Ascending aorta (tissue), 2 donors: ENCODE results near the gene MVB12A. TPM values are rescaled to one million over a fixed set of nuclear protein-coding genes. Genes with fewer than 3 reads are reported as not detected.
A peak's percentile ranks its signal among the peaks of the same experiment; 100 is the strongest.

Experiments
- DNase-seq, 2 donors: peaks; one replicate each; pipeline ENCODE4 v3.0.0-alpha.2; 2019; ENCODE audit warnings: low spot score in 2 of 2
- H3K27ac ChIP-seq, 2 donors: fragments of 200-600 bp; sonication (generic); one replicate each; pipeline ENCODE4 v1.5.1; 2016 to 2017; ENCODE audit warnings: mild to moderate bottlenecking in 1 of 2
- H3K27me3 ChIP-seq: fragments of 200-600 bp; sonication (generic); one replicate; pipeline ENCODE4 v1.5.1; 2017
- H3K36me3 ChIP-seq, 2 donors: fragments of 200-600 bp; sonication (generic); one replicate each; pipeline ENCODE4 v1.5.1; 2016
- H3K4me1 ChIP-seq, 2 donors: fragments of 200-600 bp; sonication (generic); one replicate each; pipeline ENCODE4 v1.5.1; 2016 to 2017; ENCODE audit warnings: mild to moderate bottlenecking in 1 of 2
- H3K4me3 ChIP-seq, 2 donors: fragments of 200-600 bp; sonication (generic); one replicate each; pipeline ENCODE4 v1.5.1; 2016 to 2017; ENCODE audit warnings: mild to moderate bottlenecking in 1 of 2
- H3K9me3 ChIP-seq, 2 donors: fragments of 200-600 bp; sonication (generic); one replicate each; pipeline ENCODE4 v1.5.1; 2016
- CTCF ChIP-seq, 3 experiments: fragments of 200-600 bp in 2 of 3; fragments of 450-650 bp in 1 of 3; sonication (generic) in 2 of 3; IDR thresholded peaks; one replicate each; pipeline ENCODE4 v1.5.1; 2016 to 2019; ENCODE audit warnings: antibody characterized with exemption in 3 of 3, mild to moderate bottlenecking in 1 of 3, moderate library complexity in 1 of 3
- intact Hi-C: fragments of 100-400 bp; cut with DNase I; formaldehyde crosslinking; loops from one replicate; pipeline ENCODE4 v1.15.1; 2023
- total RNA-seq: library from RNA; depleted of rRNA; stranded (reverse); fragments of >200 nt; gene quantifications from one replicate; pipeline ENCODE4 v1.1.0, GENCODE V29; 2016

MVB12A gene
- total RNA-seq, 1 donor from 2014 or later = 49.6 TPM

GRCh38 chr19:17401628-17402027, 18.2 kb upstream of the MVB12A start:
- Histone ChIP-seq H3K4me3 (no peak overlapping the region), H3K4me1 (peaks cover 8% of the 10 kb centered on the region in 2 donors), H3K27me3 (no peaks in the 10 kb centered on the region), H3K9me3 (no peaks in the 10 kb centered on the region), H3K27ac (no peak overlapping the region), H3K36me3 (peaks cover 0 to 6% of the 10 kb centered on the region in 2 donors)
- intact Hi-C loops = no loop called here
- no peak for DNase-seq
- no peak for TF ChIP-seq CTCF (IDR thresholded peaks at IDR 0.05)

- intact Hi-C loops = no loop called here
- H3K27me3 ChIP-seq = no peaks in the 10 kb centered on the region
- peaks cover 10 to 11% of the 10 kb centered on the region in 2 donors for H3K4me1 ChIP-seq
- H3K27ac ChIP-seq = peak overlapping the region in 1 of 2 donors; percentile 22
- peaks cover 0 to 6% of the 10 kb centered on the region in 2 donors for H3K36me3 ChIP-seq
- DNase-seq = no peak
- H3K9me3 ChIP-seq = no peaks in the 10 kb centered on the region
- no peak for TF ChIP-seq CTCF (IDR thresholded peaks at IDR 0.05)
- H3K4me3 ChIP-seq = peak overlapping the region; percentile 51 to 67
Measured at GRCh38 chr19:17402982-17403855, 16.6 kb upstream of the MVB12A start.

- H3K27ac ChIP-seq = peak overlapping the region in 1 of 2 donors; percentile 22
- peak overlapping the region; percentile 51 to 67 for H3K4me3 ChIP-seq
- no peak for DNase-seq
- intact Hi-C loops = no loop called here
- H3K36me3 ChIP-seq = peaks cover 0 to 4% of the 10 kb centered on the region in 2 donors
- H3K27me3 ChIP-seq = no peaks in the 10 kb centered on the region
- no peak for TF ChIP-seq CTCF (IDR thresholded peaks at IDR 0.05)
- H3K9me3 ChIP-seq = no peaks in the 10 kb centered on the region
- H3K4me1 ChIP-seq = peaks cover 10 to 11% of the 10 kb centered on the region in 2 donors
Measured at GRCh38 chr19:17404015-17404414, 15.8 kb upstream of the MVB12A start.

- DNase-seq = no peak
- Histone ChIP-seq H3K4me3 (peak overlapping the region; percentile 51 to 67), H3K4me1 (peaks cover 10 to 11% of the 10 kb centered on the region in 2 donors), H3K9me3 (no peaks in the 10 kb centered on the region), H3K36me3 (peaks cover 0 to 4% of the 10 kb centered on the region in 2 donors), H3K27ac (peak overlapping the region; percentile 44 to 77), H3K27me3 (no peaks in the 10 kb centered on the region)
- intact Hi-C loops = no loop called here
- TF ChIP-seq CTCF (IDR thresholded peaks at IDR 0.05) = no peak
Measured at GRCh38 chr19:17404621-17405249, 15.1 kb upstream of the MVB12A start.

GRCh38 chr19:17405250-17406045, 14.4 kb upstream of the MVB12A start, which contains the start of gene BST2:
Gene BST2, minus strand, starts transcription at chr19:17405630. Its CDS starts 55 bp downstream, at chr19:17405575.
- no peaks in the 10 kb centered on the region for H3K27me3 ChIP-seq
- intact Hi-C loops = no loop called here
- TF ChIP-seq CTCF (IDR thresholded peaks at IDR 0.05) = no peak
- H3K4me3 ChIP-seq = peak within 1 kb of the TSS; percentile 51 to 67
- peaks cover 0 to 4% of the 10 kb centered on the region in 2 donors for H3K36me3 ChIP-seq
- peak within 1 kb of the TSS; percentile 70 to 77 for H3K27ac ChIP-seq
- peak; percentile 33 to 76 for DNase-seq
- no peaks in the 10 kb centered on the region for H3K9me3 ChIP-seq
- peaks cover 10 to 11% of the 10 kb centered on the region in 2 donors for H3K4me1 ChIP-seq
